Spleen (tissue), 11 donors: ENCODE results near the gene UBE2D1. TPM values are rescaled to one million over a fixed set of nuclear protein-coding genes. Genes with fewer than 3 reads are reported as not detected.

Experiments
- DNase-seq: peaks from one replicate; pipeline ENCODE4 v3.0.0-alpha.2; 2020
- H3K27ac ChIP-seq, 8 donors: fragments of 200-600 bp; sonication (generic) in 7 of 8; 1 replicate in 4 of 8; 2 replicates in 4 of 8; pipeline versions ENCODE4 v1.5.0 to v1.8.0; 2016 to 2021; ENCODE audit warnings: inconsistent platforms in 4 of 8, mild to moderate bottlenecking in 4 of 8, moderate library complexity in 1 of 8
- H3K27me3 ChIP-seq, 7 donors: fragments of 200-600 bp; sonication (generic) in 6 of 7; replicated peaks in 1 of 7; 1 replicate in 4 of 7; 2 replicates in 3 of 7; pipeline versions ENCODE4 v1.5.0 to v1.8.0; 2016 to 2021; ENCODE audit warnings: inconsistent platforms in 3 of 7, mild to moderate bottlenecking in 1 of 7
- H3K36me3 ChIP-seq, 6 donors: fragments of 200-600 bp; sonication (generic) in 5 of 6; 1 replicate in 4 of 6; 2 replicates in 2 of 6; pipeline versions ENCODE4 v1.5.0 to v1.8.0; 2016 to 2021; ENCODE audit warnings: inconsistent platforms in 2 of 6
- H3K4me1 ChIP-seq, 6 donors: fragments of 200-600 bp; sonication (generic) in 5 of 6; 1 replicate in 3 of 6; 2 replicates in 3 of 6; pipeline versions ENCODE4 v1.5.0 to v1.8.0; 2016 to 2021; ENCODE audit warnings: inconsistent platforms in 3 of 6
- H3K4me3 ChIP-seq, 8 donors: fragments of 200-600 bp; sonication (generic) in 7 of 8; 1 replicate in 4 of 8; 2 replicates in 4 of 8; pipeline versions ENCODE4 v1.5.0 to v1.8.0; 2016 to 2021; ENCODE audit warnings: inconsistent platforms in 4 of 8, mild to moderate bottlenecking in 4 of 8, moderate library complexity in 2 of 8
- H3K9me3 ChIP-seq, 8 donors: fragments of 200-600 bp; sonication (generic) in 7 of 8; 1 replicate in 4 of 8; 2 replicates in 4 of 8; pipeline versions ENCODE4 v1.5.0 to v1.8.0; 2016 to 2021; ENCODE audit warnings: inconsistent platforms in 4 of 8
- CTCF ChIP-seq, 11 experiments: fragments of 200-600 bp in 7 of 11; fragments of 450-650 bp in 4 of 11; sonication (generic) in 4 of 11; IDR thresholded peaks in 8 of 11; conservative IDR thresholded peaks in 3 of 11; 1 replicate in 7 of 11; 2 replicates in 4 of 11; pipeline versions ENCODE4 v1.4.0 to v1.8.0; 2016 to 2021; ENCODE audit warnings: antibody characterized with exemption in 11 of 11, inconsistent platforms in 4 of 11, mild to moderate bottlenecking in 1 of 11
- POLR2A ChIP-seq, 3 donors: fragments of 450-650 bp; IDR thresholded peaks; one replicate each; pipeline ENCODE4 v1.5.1; 2017; ENCODE audit warnings: antibody characterized with exemption in 3 of 3, mild to moderate bottlenecking in 1 of 3
- POLR2AphosphoS5 ChIP-seq, 3 donors: sonication (generic); formaldehyde crosslinking; IDR thresholded peaks; one replicate each; pipeline ENCODE4 v1.5.1; 2017; ENCODE audit warnings: antibody characterized with exemption in 3 of 3
- WGBS, 5 donors: extraction: QIAGEN DNeasy Blood & Tissue Kit in 3 of 5; methylation state at CpG; one replicate each; pipeline versions ENCODE4 v1.1.5 to v1.1.7; 2013 to 2018; 5-methylcytosine and 5-hydroxymethylcytosine counted together
- intact Hi-C: fragments of 100-400 bp; cut with DNase I; formaldehyde crosslinking; loops from one replicate; pipeline ENCODE4 v1.15.0; 2023; ENCODE audit warnings: low total_unique reads
- polyA plus RNA-seq, 3 donors: library from polyadenylated mRNA; stranded (reverse); fragments of 200-250 nt; gene quantifications; one replicate each; pipeline ENCODE4 v1.2.1, GENCODE V29; 2013
- total RNA-seq, 7 donors: library from RNA; depleted of rRNA in 3 of 7; stranded (reverse); fragments of >200 nt in 3 of 7; fragmentation: NEBNext Ultra II Directional in 4 of 7; extraction: Animal tissue kit (Norgen Biotek cat#: 25700) in 4 of 7; gene quantifications; one replicate each; pipeline versions ENCODE4 v1.1.0 to v1.2.1, GENCODE V29; 2016 to 2021
- donor health status: healthy with polysubstance abuse.
- donor health status: DM: no; HTN: no; CAD: no; lungs with moderate emphysema.
- donor health status: DM: no; HTN: no; CAD: no.
- donor health status: Bipolar disorder and iron deficiency.
- donor health status: healthy.
- donor health status: DM: no; HTN: no; CAD: no.
- donor health status: DM: yes; HTN: yes; CAD: no.

UBE2D1 gene
- total and polyA plus RNA-seq, 10 donors = 13.5 to 34.6 (median 26.4) TPM

- H3K36me3 ChIP-seq = no peaks in the 10 kb centered on the region
- TF ChIP-seq CTCF (IDR thresholded peaks at IDR 0.05 in 8 of 11, conservative IDR thresholded peaks at IDR 0.05 in 3 of 11) (no peak), POLR2AphosphoS5 (IDR thresholded peaks at IDR 0.05) (no peak), POLR2A (IDR thresholded peaks at IDR 0.05) (no peak)
- DNase-seq = no peak
- intact Hi-C loops = loop anchor here (10.0 kb wide), 1 partner anchor 84 kb away; the partner anchor contains the start of gene TFAM
- no peak overlapping the region for H3K27ac ChIP-seq
- H3K9me3 ChIP-seq = no peaks in the 10 kb centered on the region
- H3K27me3 ChIP-seq = peaks cover 0 to 7% (median 0%) of the 10 kb centered on the region in 7 donors
- H3K4me3 ChIP-seq = no peak overlapping the region
- H3K4me1 ChIP-seq = peaks cover 0 to 7% (median 6%) of the 10 kb centered on the region in 6 donors
Measured at GRCh38 chr10:58300676-58301075, 34.1 kb upstream of the UBE2D1 start.

- no peak overlapping the region for H3K4me3 ChIP-seq
- peaks cover 0 to 7% (median 6%) of the 10 kb centered on the region in 6 donors for H3K4me1 ChIP-seq
- H3K27ac ChIP-seq = no peak overlapping the region
- DNase-seq = no peak
- WGBS, 5 donors = 71 to 81% (median 76%) methylated on average over 2 of the region's 2 CpGs
- peaks cover 0 to 7% (median 0%) of the 10 kb centered on the region in 7 donors for H3K27me3 ChIP-seq
- intact Hi-C loops = loop anchor here (10.0 kb wide), 1 partner anchor 83 kb away; the partner anchor contains the start of gene TFAM
- H3K36me3 ChIP-seq = no peaks in the 10 kb centered on the region
- H3K9me3 ChIP-seq = no peaks in the 10 kb centered on the region
- TF ChIP-seq POLR2A (IDR thresholded peaks at IDR 0.05) (no peak), POLR2AphosphoS5 (IDR thresholded peaks at IDR 0.05) (no peak), CTCF (IDR thresholded peaks at IDR 0.05 in 8 of 11, conservative IDR thresholded peaks at IDR 0.05 in 3 of 11) (no peak)
Measured at GRCh38 chr10:58302254-58302653, 32.6 kb upstream of the UBE2D1 start.

- H3K4me1 ChIP-seq = peaks cover 0 to 7% (median 6%) of the 10 kb centered on the region in 6 donors
- intact Hi-C loops = loop anchor here (10.0 kb wide), 1 partner anchor 81 kb away; the partner anchor contains the start of gene TFAM
- no peak overlapping the region for H3K4me3 ChIP-seq
- H3K9me3 ChIP-seq = no peaks in the 10 kb centered on the region
- H3K27me3 ChIP-seq = peaks cover 0 to 7% (median 0%) of the 10 kb centered on the region in 7 donors
- 78 to 92% (median 87%) methylated on average over 3 of the region's 3 CpGs for WGBS, 5 donors
- no peaks in the 10 kb centered on the region for H3K36me3 ChIP-seq
- TF ChIP-seq POLR2AphosphoS5 (IDR thresholded peaks at IDR 0.05) (no peak), CTCF (IDR thresholded peaks at IDR 0.05 in 8 of 11, conservative IDR thresholded peaks at IDR 0.05 in 3 of 11) (no peak), POLR2A (IDR thresholded peaks at IDR 0.05) (no peak)
- no peak for DNase-seq
- H3K27ac ChIP-seq = no peak overlapping the region
Measured at GRCh38 chr10:58304099-58304633, 30.6 kb upstream of the UBE2D1 start.

GRCh38 chr10:58305821-58306220, 29.0 kb upstream of the UBE2D1 start:
- DNase-seq = no peak
- TF ChIP-seq CTCF (IDR thresholded peaks at IDR 0.05 in 8 of 11, conservative IDR thresholded peaks at IDR 0.05 in 3 of 11) (no peak), POLR2AphosphoS5 (IDR thresholded peaks at IDR 0.05) (no peak), POLR2A (IDR thresholded peaks at IDR 0.05) (no peak)
- Histone ChIP-seq H3K27ac (no peak overlapping the region), H3K27me3 (peaks cover 0 to 7% (median 0%) of the 10 kb centered on the region in 7 donors), H3K4me3 (no peak overlapping the region), H3K36me3 (no peaks in the 10 kb centered on the region), H3K9me3 (no peaks in the 10 kb centered on the region), H3K4me1 (no peaks in the 10 kb centered on the region)
- 60 to 76% (median 67%) methylated on average over 4 of the region's 4 CpGs for WGBS, 5 donors
- intact Hi-C loops = loop anchor here (10.0 kb wide), 1 partner anchor 79 kb away; the partner anchor contains the start of gene TFAM
